ENCODE data around the gene KDM4B.

DNA sequence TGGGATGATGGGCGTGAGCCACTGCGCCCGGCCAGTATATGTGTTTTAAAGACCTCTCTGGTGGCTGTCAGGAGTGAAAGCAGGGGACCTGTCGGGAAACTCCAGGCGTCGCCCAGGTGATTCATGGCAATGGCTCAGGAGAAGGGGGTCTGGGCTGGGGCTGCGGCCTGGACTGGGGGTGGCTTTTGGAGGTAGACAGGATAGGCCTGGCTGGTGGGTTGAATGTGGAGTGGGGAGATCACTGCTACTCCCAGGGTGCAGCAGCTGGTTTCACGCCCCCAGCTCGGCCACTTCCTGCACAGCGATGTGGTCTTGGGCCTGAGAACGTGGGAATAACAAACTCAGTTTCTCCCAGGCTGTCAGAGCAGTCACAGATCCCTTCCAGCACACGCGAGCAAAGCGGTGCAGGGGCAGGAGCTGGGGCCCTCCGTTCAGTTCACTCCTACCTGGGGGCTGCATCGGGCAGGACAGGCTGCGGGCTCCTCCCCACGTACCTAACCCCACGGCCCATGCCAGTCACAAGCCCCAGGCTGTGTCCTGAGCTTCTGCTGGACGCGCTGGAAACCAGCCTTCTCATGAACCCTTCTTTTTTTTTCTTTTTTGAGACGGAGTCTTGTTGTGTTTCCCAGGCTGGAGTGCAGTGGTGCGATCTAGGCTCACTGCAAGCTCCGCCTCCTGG lies 18.9 kb downstream of the KDM4B start:
- TF ChIP-seq, protein P1, sequence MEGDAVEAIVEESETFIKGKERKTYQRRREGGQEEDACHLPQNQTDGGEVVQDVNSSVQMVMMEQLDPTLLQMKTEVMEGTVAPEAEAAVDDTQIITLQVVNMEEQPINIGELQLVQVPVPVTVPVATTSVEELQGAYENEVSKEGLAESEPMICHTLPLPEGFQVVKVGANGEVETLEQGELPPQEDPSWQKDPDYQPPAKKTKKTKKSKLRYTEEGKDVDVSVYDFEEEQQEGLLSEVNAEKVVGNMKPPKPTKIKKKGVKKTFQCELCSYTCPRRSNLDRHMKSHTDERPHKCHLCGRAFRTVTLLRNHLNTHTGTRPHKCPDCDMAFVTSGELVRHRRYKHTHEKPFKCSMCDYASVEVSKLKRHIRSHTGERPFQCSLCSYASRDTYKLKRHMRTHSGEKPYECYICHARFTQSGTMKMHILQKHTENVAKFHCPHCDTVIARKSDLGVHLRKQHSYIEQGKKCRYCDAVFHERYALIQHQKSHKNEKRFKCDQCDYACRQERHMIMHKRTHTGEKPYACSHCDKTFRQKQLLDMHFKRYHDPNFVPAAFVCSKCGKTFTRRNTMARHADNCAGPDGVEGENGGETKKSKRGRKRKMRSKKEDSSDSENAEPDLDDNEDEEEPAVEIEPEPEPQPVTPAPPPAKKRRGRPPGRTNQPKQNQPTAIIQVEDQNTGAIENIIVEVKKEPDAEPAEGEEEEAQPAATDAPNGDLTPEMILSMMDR (IDR thresholded peaks at IDR 0.05; ENCODE audit: borderline replicate concordance, extremely low read depth, low read length, poor library complexity, severe bottlenecking) = no peak
- no peak for TF ChIP-seq EZH2 (IDR thresholded peaks at IDR 0.05; ENCODE audit: borderline replicate concordance, low read depth, low read length, severe bottlenecking)

All from DND-41 (cell line).